Hepatocyte (in vitro differentiated cells): ENCODE data around the gene CEP68.

Source experiments
- CTCF ChIP-seq: fragments of 200-600 bp; sonication (generic); IDR thresholded peaks from 2 replicates; pipeline ENCODE4 v1.5.1; 2016; ENCODE audit warnings: antibody characterized with exemption, mild to moderate bottlenecking; ENCODE audit not compliant: poor library complexity
- EZH2 ChIP-seq: fragments of 200-600 bp; sonication (generic); IDR thresholded peaks from 2 replicates; pipeline ENCODE4 v1.6.1; 2016; ENCODE audit warnings: antibody characterized with exemption, mild to moderate bottlenecking, borderline replicate concordance

GRCh38 chr2:65057391-65058052, 1.3 kb downstream of the CEP68 start:
- TF ChIP-seq EZH2, result no peak
- no peak for TF ChIP-seq CTCF
